ENCODE measurements around the gene TLNRD1. TPM values are rescaled to one million over a fixed set of nuclear protein-coding genes. Genes with fewer than 3 reads are reported as not detected.

The TLNRD1 gene
- total RNA-seq, 2 donors from 2014 or later: 19.3 to 25.4 TPM

DNA sequence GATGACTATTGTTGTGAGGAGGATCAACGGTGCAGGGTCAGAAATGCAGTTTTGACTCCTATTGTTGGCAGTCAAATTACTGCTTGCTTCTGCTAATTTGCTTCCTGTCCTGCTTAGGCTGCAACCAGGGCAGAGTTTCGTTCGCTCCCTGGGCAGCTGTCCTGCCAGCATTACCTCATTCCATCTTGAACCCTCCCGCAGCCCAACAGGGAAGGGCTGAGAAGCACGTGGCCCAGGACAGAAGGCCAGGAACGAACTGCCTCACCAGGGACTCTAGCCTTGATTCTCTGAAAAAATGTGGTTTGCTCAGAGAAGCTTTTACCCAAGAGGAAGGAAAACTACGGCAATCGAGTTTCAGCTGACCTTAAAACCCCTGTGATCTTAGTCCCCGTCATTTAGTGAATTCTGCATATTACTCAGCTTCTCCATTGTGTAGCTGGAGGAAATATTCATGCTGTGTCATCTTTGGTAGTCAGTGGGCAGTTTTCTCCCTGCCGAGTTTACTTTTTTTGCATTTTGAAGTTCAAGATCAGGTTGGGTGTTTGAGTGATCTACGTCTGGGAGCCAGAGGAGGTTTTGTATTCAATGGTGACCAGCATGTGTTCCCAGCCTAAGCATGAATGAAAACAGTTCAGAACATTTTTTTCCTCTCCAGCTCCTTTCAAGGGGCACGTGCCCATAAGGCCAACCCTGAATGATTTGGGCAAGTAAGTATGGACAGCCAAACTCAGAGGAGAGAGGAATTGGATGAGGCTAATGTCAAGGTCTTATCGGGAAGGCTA is 23.0 kb downstream of the TLNRD1 start:
- no peak overlapping the region for H3K27ac ChIP-seq
- no peak overlapping the region for H3K4me3 ChIP-seq
- no peaks in the 10 kb centered on the region for H3K27me3 ChIP-seq (replicated peaks; ENCODE audit: insufficient read depth)
- DNase-seq (ENCODE audit: low spot score): no peak
- intact Hi-C loops (cut with DNase I): no loop called here
- H3K36me3 ChIP-seq: no peaks in the 10 kb centered on the region
- TF ChIP-seq POLR2A (IDR thresholded peaks at IDR 0.05) (no peak), POLR2AphosphoS5 (IDR thresholded peaks at IDR 0.05) (no peak), CTCF (IDR thresholded peaks at IDR 0.05) (no peak)
- no peaks in the 10 kb centered on the region for H3K4me1 ChIP-seq (replicated peaks)
- WGBS: 71% methylated on average over 13 of the region's 13 CpGs
- H3K9me3 ChIP-seq: no peaks in the 10 kb centered on the region

- Histone ChIP-seq H3K36me3 (no peaks in the 10 kb centered on the region), H3K4me1 (replicated peaks) (no peaks in the 10 kb centered on the region), H3K27me3 (replicated peaks; ENCODE audit: insufficient read depth) (no peaks in the 10 kb centered on the region), H3K9me3 (no peaks in the 10 kb centered on the region), H3K4me3 (no peak overlapping the region), H3K27ac (no peak overlapping the region)
- no peak for DNase-seq (ENCODE audit: low spot score)
- WGBS: 59% methylated on average over 10 of the region's 10 CpGs
- intact Hi-C loops (cut with DNase I): no loop called here
- TF ChIP-seq POLR2A (IDR thresholded peaks at IDR 0.05) (no peak), CTCF (IDR thresholded peaks at IDR 0.05) (no peak), POLR2AphosphoS5 (IDR thresholded peaks at IDR 0.05) (no peak)
Measured at GRCh38 chr15:81024265-81024872, 23.6 kb downstream of the TLNRD1 start.

DNA sequence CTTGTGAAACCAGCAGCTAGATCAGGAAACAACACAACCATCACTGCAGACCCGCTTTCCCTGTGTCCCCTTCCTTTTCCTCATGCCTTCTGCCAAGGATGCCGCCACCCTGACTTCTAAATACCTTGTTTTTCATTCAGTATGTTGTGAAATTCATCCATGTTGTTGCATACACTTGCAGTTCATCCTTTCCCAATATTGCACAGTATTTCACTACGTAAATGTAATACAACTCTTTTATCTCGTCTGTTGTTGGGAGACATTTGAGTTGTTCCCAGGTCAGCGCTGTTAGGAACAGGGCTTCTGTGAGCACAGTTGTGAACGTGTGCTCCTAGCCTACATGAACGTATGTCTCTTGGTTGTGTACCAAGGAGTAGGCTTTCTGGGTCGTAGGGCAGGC is 24.2 kb downstream of the TLNRD1 start:
- no peak overlapping the region for H3K27ac ChIP-seq
- no peak overlapping the region for H3K4me3 ChIP-seq
- TF ChIP-seq POLR2A (IDR thresholded peaks at IDR 0.05): no peak
- TF ChIP-seq CTCF (IDR thresholded peaks at IDR 0.05): no peak
- TF ChIP-seq POLR2AphosphoS5 (IDR thresholded peaks at IDR 0.05): no peak
- no peaks in the 10 kb centered on the region for H3K4me1 ChIP-seq (replicated peaks)
- H3K9me3 ChIP-seq: no peaks in the 10 kb centered on the region
- no peaks in the 10 kb centered on the region for H3K27me3 ChIP-seq (replicated peaks; ENCODE audit: insufficient read depth)
- intact Hi-C loops (cut with DNase I): no loop called here
- H3K36me3 ChIP-seq: no peaks in the 10 kb centered on the region
- 90% methylated on average over 8 of the region's 8 CpGs for WGBS
- DNase-seq (ENCODE audit: low spot score): no peak

DNA sequence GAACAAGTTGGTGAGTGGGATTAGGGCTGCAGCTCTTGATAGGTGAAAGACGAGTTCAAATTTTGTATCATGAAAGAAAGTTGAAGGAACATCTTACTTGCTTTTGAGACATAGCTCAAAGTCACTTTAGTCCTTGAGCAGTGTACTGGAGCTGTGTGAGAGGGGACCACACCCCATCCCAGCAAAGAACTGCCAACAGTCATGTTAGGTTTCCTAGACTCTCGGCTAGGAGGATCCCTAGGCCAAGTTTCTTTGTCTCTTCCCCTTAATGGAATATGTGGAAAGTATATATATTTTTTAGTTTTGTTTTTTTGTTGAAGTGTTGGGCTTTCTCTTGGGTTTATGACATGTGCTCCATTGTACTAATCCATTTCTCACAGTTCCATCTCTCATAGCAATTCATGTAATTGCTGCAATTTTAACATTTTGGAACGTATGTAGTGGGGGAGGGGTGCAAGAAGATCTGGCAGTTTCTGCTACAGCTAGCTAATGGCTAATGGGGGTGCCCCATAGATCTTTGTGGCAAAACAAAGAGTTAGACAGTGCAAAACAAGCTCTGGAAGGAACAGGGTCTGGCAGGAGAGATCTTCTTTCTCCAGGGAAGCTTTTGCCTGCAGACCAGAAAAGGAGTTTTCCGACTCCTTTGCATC is 25.1 kb downstream of the TLNRD1 start:
- Histone ChIP-seq H3K9me3 (no peaks in the 10 kb centered on the region), H3K27me3 (replicated peaks; ENCODE audit: insufficient read depth) (no peaks in the 10 kb centered on the region), H3K4me3 (no peak overlapping the region), H3K4me1 (replicated peaks) (no peaks in the 10 kb centered on the region), H3K36me3 (no peaks in the 10 kb centered on the region), H3K27ac (no peak overlapping the region)
- no peak for TF ChIP-seq POLR2A (IDR thresholded peaks at IDR 0.05)
- intact Hi-C loops (cut with DNase I): no loop called here
- DNase-seq (ENCODE audit: low spot score): no peak
- WGBS: 92% methylated on average over 4 of the region's 4 CpGs

DNA sequence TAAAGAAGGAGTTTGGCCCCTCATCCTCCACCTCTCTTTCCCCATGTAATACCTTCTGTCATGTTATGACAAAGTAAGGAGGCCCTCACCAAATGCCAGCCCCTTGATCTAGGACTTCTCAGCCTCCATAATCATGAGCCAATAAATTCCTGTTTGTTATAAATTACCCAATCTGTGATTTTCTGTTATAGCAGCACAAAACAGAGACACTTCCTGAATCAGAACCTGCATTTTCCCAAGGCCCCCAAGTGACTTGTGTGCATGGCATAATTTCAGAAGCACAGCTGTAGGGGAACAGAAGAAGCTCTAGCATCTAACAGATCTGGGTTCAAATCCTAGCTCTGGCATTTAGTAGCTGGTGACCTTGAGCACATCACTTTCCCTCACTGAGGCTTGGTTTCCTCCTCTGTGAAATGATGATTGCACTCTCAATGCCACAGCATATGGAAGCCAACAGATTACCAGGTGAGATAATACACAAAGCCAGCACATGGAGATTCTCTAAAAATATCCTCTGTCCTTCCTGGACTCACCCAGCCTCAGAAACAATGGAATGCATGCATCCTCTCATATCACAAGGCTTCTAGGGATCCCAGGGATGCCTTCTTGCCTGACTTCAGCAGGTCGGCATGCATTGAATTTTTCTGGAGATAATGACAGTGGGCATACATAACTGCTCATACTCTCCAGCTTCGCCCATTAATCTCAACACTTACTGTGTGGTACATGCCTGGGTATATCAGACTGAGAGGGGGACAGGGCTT is 26.3 kb downstream of the TLNRD1 start:
- H3K4me1 ChIP-seq (replicated peaks): no peaks in the 10 kb centered on the region
- intact Hi-C loops (cut with DNase I): no loop called here
- no peak overlapping the region for H3K27ac ChIP-seq
- no peaks in the 10 kb centered on the region for H3K9me3 ChIP-seq
- no peak for DNase-seq (ENCODE audit: low spot score)
- H3K4me3 ChIP-seq: no peak overlapping the region
- no peaks in the 10 kb centered on the region for H3K36me3 ChIP-seq
- WGBS: 100% methylated on average over 2 of the region's 2 CpGs
- no peaks in the 10 kb centered on the region for H3K27me3 ChIP-seq (replicated peaks; ENCODE audit: insufficient read depth)
- TF ChIP-seq POLR2A (IDR thresholded peaks at IDR 0.05): no peak
- no peak for TF ChIP-seq CTCF (IDR thresholded peaks at IDR 0.05)
- no peak for TF ChIP-seq POLR2AphosphoS5 (IDR thresholded peaks at IDR 0.05)
